Esophagus muscularis mucosa (tissue), 4 donors: Measurements from ENCODE around the gene USPL1. TPM values are rescaled to one million over a fixed set of nuclear protein-coding genes. Genes with fewer than 3 reads are reported as not detected.
"Not testable (repeated sequence)": the region's sequence is repeated elsewhere in the genome, so short reads cannot be mapped to it uniquely, and the experiment has no call there.

Source experiments
- DNase-seq: peaks from one replicate; pipeline ENCODE4 v3.0.0-alpha.2; 2017; ENCODE audit errors: extremely low spot score
- H3K27ac ChIP-seq, 4 donors: fragments of 200-600 bp; sonication (generic); replicated peaks in 1 of 4; 1 replicate in 3 of 4; 2 replicates in 1 of 4; pipeline ENCODE4 v1.5.1; 2016 to 2019; ENCODE audit warnings: mild to moderate bottlenecking in 1 of 4
- H3K27me3 ChIP-seq, 4 donors: fragments of 200-600 bp; sonication (generic); one replicate each; pipeline versions ENCODE4 v1.5.1 to v1.6.0; 2016 to 2019
- H3K36me3 ChIP-seq, 4 donors: fragments of 200-600 bp; sonication (generic); one replicate each; pipeline ENCODE4 v1.5.1; 2016 to 2019
- H3K4me1 ChIP-seq, 4 donors: fragments of 200-600 bp; sonication (generic); one replicate each; pipeline ENCODE4 v1.5.1; 2016 to 2019
- H3K4me3 ChIP-seq, 4 donors: fragments of 200-600 bp; sonication (generic); 1 replicate in 2 of 4; 2 replicates in 2 of 4; pipeline ENCODE4 v1.5.1; 2016 to 2019; ENCODE audit warnings: mild to moderate bottlenecking in 4 of 4, moderate library complexity in 1 of 4
- H3K9me3 ChIP-seq, 4 donors: fragments of 200-600 bp; sonication (generic); 1 replicate in 3 of 4; 2 replicates in 1 of 4; pipeline ENCODE4 v1.5.1; 2016 to 2019
- CTCF ChIP-seq, 3 experiments: fragments of 200-600 bp in 2 of 3; fragments of 450-650 bp in 1 of 3; sonication (generic) in 2 of 3; IDR thresholded peaks; one replicate each; pipeline ENCODE4 v1.5.1; 2017 to 2019; ENCODE audit warnings: antibody characterized with exemption in 3 of 3, mild to moderate bottlenecking in 2 of 3, moderate library complexity in 1 of 3
- EP300 ChIP-seq: sonication (generic); formaldehyde crosslinking; IDR thresholded peaks from one replicate; pipeline ENCODE4 v1.6.1; 2017; ENCODE audit warnings: antibody characterized with exemption
- POLR2A ChIP-seq: fragments of 450-650 bp; IDR thresholded peaks from one replicate; pipeline ENCODE4 v1.6.1; 2017; ENCODE audit warnings: antibody characterized with exemption, moderate library complexity, mild to moderate bottlenecking, low read depth
- POLR2AphosphoS5 ChIP-seq, 2 donors: sonication (generic); formaldehyde crosslinking; IDR thresholded peaks; one replicate each; pipeline ENCODE4 v1.6.1; 2017; ENCODE audit warnings: antibody characterized with exemption in 2 of 2
- WGBS: methylation state at CpG from one replicate; pipeline ENCODE4 v1.1.5; 2018; 5-methylcytosine and 5-hydroxymethylcytosine counted together
- intact Hi-C: fragments of 100-400 bp; cut with DNase I; formaldehyde crosslinking; loops from one replicate; pipeline ENCODE4 v1.15.1; 2023
- total RNA-seq, 4 donors: library from RNA; depleted of rRNA; stranded (reverse); fragments of >200 nt; gene quantifications; one replicate each; pipeline versions ENCODE4 v1.1.0 to v1.2.1, GENCODE V29; 2016

Gene USPL1
- total RNA-seq, 4 donors from 2014 or later: 13.2 to 21.6 (median 19.4) TPM

- peaks cover 12 to 59% (median 32%) of the 10 kb centered on the region in 4 donors for H3K36me3 ChIP-seq
- no peaks in the 10 kb centered on the region for H3K9me3 ChIP-seq
- no peak overlapping the region for H3K27ac ChIP-seq
- H3K4me3 ChIP-seq: no peak overlapping the region
- WGBS: 89% methylated on average over 4 of the region's 4 CpGs
- DNase-seq: no peak
- no peaks in the 10 kb centered on the region for H3K27me3 ChIP-seq
- H3K4me1 ChIP-seq: peaks cover 10 to 17% (median 17%) of the 10 kb centered on the region in 4 donors
- intact Hi-C loops: no loop called here
- no peak for TF ChIP-seq CTCF (IDR thresholded peaks at IDR 0.05)
- TF ChIP-seq POLR2AphosphoS5 (IDR thresholded peaks at IDR 0.05): no peak
- no peak for TF ChIP-seq EP300
- TF ChIP-seq POLR2A: no peak
Observed at GRCh38 chr13:30633861-30634260, 16.1 kb downstream of the USPL1 start.

- WGBS: 84% methylated on average over 3 of the region's 3 CpGs
- DNase-seq: no peak
- intact Hi-C loops: no loop called here
- TF ChIP-seq CTCF (IDR thresholded peaks at IDR 0.05) (no peak), POLR2AphosphoS5 (IDR thresholded peaks at IDR 0.05) (no peak), EP300 (no peak), POLR2A (no peak)
- no peaks in the 10 kb centered on the region for H3K27me3 ChIP-seq
- H3K36me3 ChIP-seq: peaks cover 12 to 60% (median 32%) of the 10 kb centered on the region in 4 donors
- no peaks in the 10 kb centered on the region for H3K9me3 ChIP-seq
- H3K4me1 ChIP-seq: peaks cover 5 to 16% (median 12%) of the 10 kb centered on the region in 4 donors
- no peak overlapping the region for H3K27ac ChIP-seq
- no peak overlapping the region for H3K4me3 ChIP-seq
Observed at GRCh38 chr13:30634838-30635237, 17.1 kb downstream of the USPL1 start.

GRCh38 chr13:30638301-30638700, 20.6 kb downstream of the USPL1 start:
- no peaks in the 10 kb centered on the region for H3K27me3 ChIP-seq
- no peak for DNase-seq
- intact Hi-C loops: no loop called here
- H3K9me3 ChIP-seq: no peaks in the 10 kb centered on the region
- peaks cover 11 to 56% (median 34%) of the 10 kb centered on the region in 4 donors for H3K36me3 ChIP-seq
- H3K4me1 ChIP-seq: peaks cover 5 to 16% (median 12%) of the 10 kb centered on the region in 4 donors
- no peak overlapping the region for H3K4me3 ChIP-seq
- TF ChIP-seq EP300 (no peak), CTCF (IDR thresholded peaks at IDR 0.05) (no peak), POLR2AphosphoS5 (IDR thresholded peaks at IDR 0.05) (no peak), POLR2A (no peak)
- H3K27ac ChIP-seq: no peak overlapping the region
- 89% methylated on average over 4 of the region's 4 CpGs for WGBS

GRCh38 chr13:30639671-30640070, 22.0 kb downstream of the USPL1 start:
- no peak for DNase-seq
- TF ChIP-seq POLR2A (no peak), CTCF (IDR thresholded peaks at IDR 0.05) (no peak), EP300 (no peak), POLR2AphosphoS5 (IDR thresholded peaks at IDR 0.05) (no peak)
- peaks cover 22 to 55% (median 39%) of the 10 kb centered on the region in 4 donors for H3K36me3 ChIP-seq
- intact Hi-C loops: no loop called here
- H3K4me1 ChIP-seq: peaks cover 5 to 24% (median 19%) of the 10 kb centered on the region in 4 donors
- 96% methylated on average over 4 of the region's 4 CpGs for WGBS
- no peak overlapping the region for H3K4me3 ChIP-seq
- no peaks in the 10 kb centered on the region for H3K27me3 ChIP-seq
- H3K27ac ChIP-seq: no peak overlapping the region
- H3K9me3 ChIP-seq: no peaks in the 10 kb centered on the region

GRCh38 chr13:30641173-30641572, 23.5 kb downstream of the USPL1 start:
- H3K4me3 ChIP-seq, intact Hi-C loops, H3K27me3 ChIP-seq, H3K27ac ChIP-seq, DNase-seq, H3K9me3 ChIP-seq: not testable (repeated sequence)
- 93% methylated on average over 1 of the region's 1 CpG for WGBS
- H3K36me3 ChIP-seq: peaks cover 25 to 59% (median 42%) of the 10 kb centered on the region in 4 donors
- H3K4me1 ChIP-seq: peaks cover 0 to 32% (median 27%) of the 10 kb centered on the region in 4 donors
